Prostate gland (tissue), 2 donors: ENCODE data around the gene KIAA0513. TPM values are rescaled to one million over a fixed set of nuclear protein-coding genes. Genes with fewer than 3 reads are reported as not detected.
A peak's percentile ranks its signal among the peaks of the same experiment; 100 is the strongest.
"Not testable (repeated sequence)": the region's sequence is repeated elsewhere in the genome, so short reads cannot be mapped to it uniquely, and the experiment has no call there.

Experiments used
- DNase-seq: peaks from one replicate; pipeline ENCODE4 v3.0.0-alpha.2; 2019; ENCODE audit warnings: low spot score
- H3K27ac ChIP-seq, 2 donors: fragments of 200-600 bp; sonication (generic); 2 replicates each; pipeline ENCODE4 v1.5.1; 2017 to 2019
- H3K27me3 ChIP-seq: fragments of 200-600 bp; sonication (generic); replicated peaks from 2 replicates; pipeline ENCODE4 v1.5.1; 2019; ENCODE audit not compliant: insufficient read depth
- H3K36me3 ChIP-seq, 2 donors: fragments of 200-600 bp; sonication (generic); 1 replicate in 1 of 2; 2 replicates in 1 of 2; pipeline versions ENCODE4 v1.5.1 to v1.8.1; 2017 to 2019
- H3K4me1 ChIP-seq: fragments of 200-600 bp; sonication (generic); replicated peaks from 2 replicates; pipeline ENCODE4 v1.5.1; 2019
- H3K4me3 ChIP-seq, 2 donors: fragments of 200-600 bp; sonication (generic); 2 replicates each; pipeline ENCODE4 v1.5.1; 2017 to 2019
- H3K9me3 ChIP-seq: fragments of 200-600 bp; sonication (generic); 2 replicates; pipeline ENCODE4 v1.5.1; 2017
- POLR2A ChIP-seq: fragments of 450-650 bp; IDR thresholded peaks from one replicate; pipeline ENCODE4 v1.6.1; 2016; ENCODE audit warnings: antibody characterized with exemption, mild to moderate bottlenecking
- POLR2AphosphoS5 ChIP-seq: sonication (generic); formaldehyde crosslinking; IDR thresholded peaks from one replicate; pipeline ENCODE4 v1.6.1; 2017; ENCODE audit warnings: antibody characterized with exemption
- WGBS: methylation state at CpG from one replicate; pipeline ENCODE4 v1.1.5; 2018; 5-methylcytosine and 5-hydroxymethylcytosine counted together
- intact Hi-C: fragments of 100-400 bp; cut with DNase I; formaldehyde crosslinking; loops from one replicate; pipeline ENCODE4 v1.14.2; 2022
- total RNA-seq, 2 donors: library from RNA; depleted of rRNA; stranded (reverse); fragments of >200 nt; gene quantifications; one replicate each; pipeline ENCODE4 v1.1.0, GENCODE V29; 2016
- TF ChIP-seq, protein P1 (sequence below), 4 experiments: fragments of 200-600 bp in 2 of 4; fragments of 450-650 bp in 2 of 4; sonication (generic) in 2 of 4; IDR thresholded peaks; 1 replicate in 3 of 4; 2 replicates in 1 of 4; pipeline ENCODE4 v1.5.1; 2016 to 2019; ENCODE audit warnings: antibody characterized with exemption in 4 of 4, mild to moderate bottlenecking in 2 of 4, moderate library complexity in 2 of 4

The KIAA0513 gene
- total RNA-seq, 2 donors from 2014 or later = 14.4 to 29.4 TPM

- Histone ChIP-seq H3K27ac (no peak overlapping the region), H3K9me3 (no peaks in the 10 kb centered on the region), H3K27me3 (no peaks in the 10 kb centered on the region), H3K4me3 (no peak overlapping the region), H3K36me3 (no peaks in the 10 kb centered on the region), H3K4me1 (peaks cover 7% of the 10 kb centered on the region)
- 89% methylated on average over 17 of the region's 17 CpGs for WGBS
- no peak for DNase-seq
- intact Hi-C loops = no loop called here
- no peak for TF ChIP-seq POLR2AphosphoS5
- TF ChIP-seq POLR2A = no peak
- TF ChIP-seq, protein P1, sequence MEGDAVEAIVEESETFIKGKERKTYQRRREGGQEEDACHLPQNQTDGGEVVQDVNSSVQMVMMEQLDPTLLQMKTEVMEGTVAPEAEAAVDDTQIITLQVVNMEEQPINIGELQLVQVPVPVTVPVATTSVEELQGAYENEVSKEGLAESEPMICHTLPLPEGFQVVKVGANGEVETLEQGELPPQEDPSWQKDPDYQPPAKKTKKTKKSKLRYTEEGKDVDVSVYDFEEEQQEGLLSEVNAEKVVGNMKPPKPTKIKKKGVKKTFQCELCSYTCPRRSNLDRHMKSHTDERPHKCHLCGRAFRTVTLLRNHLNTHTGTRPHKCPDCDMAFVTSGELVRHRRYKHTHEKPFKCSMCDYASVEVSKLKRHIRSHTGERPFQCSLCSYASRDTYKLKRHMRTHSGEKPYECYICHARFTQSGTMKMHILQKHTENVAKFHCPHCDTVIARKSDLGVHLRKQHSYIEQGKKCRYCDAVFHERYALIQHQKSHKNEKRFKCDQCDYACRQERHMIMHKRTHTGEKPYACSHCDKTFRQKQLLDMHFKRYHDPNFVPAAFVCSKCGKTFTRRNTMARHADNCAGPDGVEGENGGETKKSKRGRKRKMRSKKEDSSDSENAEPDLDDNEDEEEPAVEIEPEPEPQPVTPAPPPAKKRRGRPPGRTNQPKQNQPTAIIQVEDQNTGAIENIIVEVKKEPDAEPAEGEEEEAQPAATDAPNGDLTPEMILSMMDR (IDR thresholded peaks at IDR 0.05) = no peak
Measured at GRCh38 chr16:85048921-85049562, 21.4 kb downstream of the KIAA0513 start.

DNA sequence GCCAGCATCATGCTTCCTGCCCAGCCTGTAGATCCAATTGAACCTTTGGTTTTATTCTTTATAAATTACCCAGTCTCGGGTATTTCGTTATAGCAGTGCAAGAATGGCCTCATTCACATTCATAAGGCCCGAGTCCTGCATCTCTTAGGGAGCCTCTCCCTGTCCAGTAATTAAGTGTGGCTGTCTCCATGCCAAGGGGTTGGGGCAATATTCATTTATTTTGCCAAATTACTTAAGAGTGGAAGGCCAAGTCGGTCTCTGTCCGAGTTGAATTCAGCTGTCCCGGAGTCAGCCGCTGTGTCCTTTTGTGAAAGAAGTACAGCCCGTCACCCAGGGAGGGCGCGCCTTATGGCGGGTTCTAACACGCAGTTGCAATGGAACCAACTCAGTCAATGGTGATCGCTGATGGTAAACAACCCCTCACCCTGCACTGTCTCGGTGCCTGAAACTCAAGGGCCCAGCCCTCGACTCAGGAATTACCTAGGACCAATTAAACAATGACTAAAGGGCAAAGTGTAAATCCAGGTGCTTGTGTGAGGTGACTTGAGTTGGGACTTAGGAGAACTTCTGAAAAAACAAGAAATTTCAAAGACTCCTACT lies 22.2 kb downstream of the KIAA0513 start:
- 79% methylated on average over 15 of the region's 15 CpGs for WGBS
- TF ChIP-seq POLR2A = no peak
- TF ChIP-seq, protein P1 (IDR thresholded peaks at IDR 0.05) = no peak
- TF ChIP-seq POLR2AphosphoS5 = no peak

GRCh38 chr16:85051067-85051581 lies 23.5 kb downstream of the KIAA0513 start:
- Histone ChIP-seq H3K27ac (no peak overlapping the region), H3K36me3 (no peaks in the 10 kb centered on the region), H3K4me1 (peaks cover 7% of the 10 kb centered on the region), H3K9me3 (no peaks in the 10 kb centered on the region), H3K27me3 (no peaks in the 10 kb centered on the region), H3K4me3 (no peak overlapping the region)
- WGBS = 65% methylated on average over 8 of the region's 8 CpGs
- TF ChIP-seq POLR2A (no peak), POLR2AphosphoS5 (no peak)
- TF ChIP-seq, protein P1 (IDR thresholded peaks at IDR 0.05) = no peak
- intact Hi-C loops = no loop called here
- DNase-seq = no peak

More for the DNA sequence above, 22.2 kb downstream of the KIAA0513 start:
- no peak overlapping the region for H3K27ac ChIP-seq
- H3K4me3 ChIP-seq = no peak overlapping the region
- H3K9me3 ChIP-seq = no peaks in the 10 kb centered on the region
- peaks cover 7% of the 10 kb centered on the region for H3K4me1 ChIP-seq
- DNase-seq = no peak
- no peaks in the 10 kb centered on the region for H3K27me3 ChIP-seq
- intact Hi-C loops = no loop called here
- H3K36me3 ChIP-seq = no peaks in the 10 kb centered on the region

- peaks cover 7% of the 10 kb centered on the region for H3K4me1 ChIP-seq
- H3K27me3 ChIP-seq = no peaks in the 10 kb centered on the region
- no peak for DNase-seq
- H3K27ac ChIP-seq = no peak overlapping the region
- WGBS = 81% methylated on average over 8 of the region's 8 CpGs
- intact Hi-C loops = no loop called here
- no peaks in the 10 kb centered on the region for H3K36me3 ChIP-seq
- TF ChIP-seq POLR2A = no peak
- TF ChIP-seq, protein P1 (IDR thresholded peaks at IDR 0.05) = no peak
- TF ChIP-seq POLR2AphosphoS5 = no peak
- no peaks in the 10 kb centered on the region for H3K9me3 ChIP-seq
- H3K4me3 ChIP-seq = no peak overlapping the region
Measured at GRCh38 chr16:85051683-85052082, 24.1 kb downstream of the KIAA0513 start.

GRCh38 chr16:85052536-85052935 lies 24.9 kb downstream of the KIAA0513 start:
- Histone ChIP-seq H3K27me3 (no peaks in the 10 kb centered on the region), H3K4me1 (peaks cover 5% of the 10 kb centered on the region), H3K27ac (no peak overlapping the region), H3K9me3 (no peaks in the 10 kb centered on the region), H3K36me3 (no peaks in the 10 kb centered on the region), H3K4me3 (no peak overlapping the region)
- intact Hi-C loops = no loop called here
- no peak for DNase-seq
- 90% methylated on average over 10 of the region's 10 CpGs for WGBS
- TF ChIP-seq POLR2A = no peak
- TF ChIP-seq, protein P1 (IDR thresholded peaks at IDR 0.05) = no peak
- TF ChIP-seq POLR2AphosphoS5 = no peak

DNA sequence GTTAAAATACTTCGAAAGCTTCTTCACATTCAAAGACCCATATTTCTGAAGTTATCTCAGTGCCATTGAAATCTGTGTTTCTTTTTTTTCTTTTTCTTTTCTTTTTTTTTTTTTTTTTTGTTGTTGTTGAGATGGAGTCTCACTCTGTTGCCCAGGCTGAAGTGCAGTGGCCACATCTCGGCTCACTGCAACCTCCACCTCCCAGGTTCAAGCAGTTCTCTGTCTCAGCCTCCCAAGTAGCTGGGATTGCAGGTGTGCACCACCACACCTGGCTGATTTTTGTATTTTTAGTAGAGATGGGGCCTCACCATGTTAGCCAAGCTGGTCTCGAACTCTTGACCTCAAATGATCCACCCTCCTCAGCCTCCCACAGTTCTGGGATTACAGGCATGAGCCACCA lies 26.7 kb downstream of the KIAA0513 start:
- H3K4me1 ChIP-seq, H3K4me3 ChIP-seq, H3K36me3 ChIP-seq, intact Hi-C loops, H3K27me3 ChIP-seq, DNase-seq, H3K9me3 ChIP-seq: not testable (repeated sequence)
- WGBS = 83% methylated on average over 3 of the region's 3 CpGs
- peak overlapping the region; percentile 74 to 76 for H3K27ac ChIP-seq
